ELF-1 (cell line): ENCODE data around the gene DPY19L1.
"Not testable (repeated sequence)": the region's sequence is repeated elsewhere in the genome, so short reads cannot be mapped to it uniquely, and the experiment has no call there.

Experiments
- DNase-seq: peaks from one replicate; pipeline ENCODE4 v3.0.0-alpha.2; 2016; ENCODE audit warnings: low read depth, low spot score

Gene DPY19L1

GRCh38 chr7:35037211-35037525 is at the start of gene DPY19L1:
Gene DPY19L1 (minus strand): TSS chr7:35037485. CDS start chr7:35037394, 91 bp downstream.
- DNase-seq: no peak

GRCh38 chr7:35079517-35079916 is 42.2 kb upstream of the DPY19L1 start:
- not testable (repeated sequence) for DNase-seq

GRCh38 chr7:35074008-35074407 is 36.7 kb upstream of the DPY19L1 start:
- DNase-seq: not testable (repeated sequence)

GRCh38 chr7:35072950-35073827 is 35.9 kb upstream of the DPY19L1 start:
- DNase-seq: not testable (repeated sequence)

GRCh38 chr7:35069084-35069483 is 31.8 kb upstream of the DPY19L1 start:
- peak; percentile 59 for DNase-seq

GRCh38 chr7:35065382-35065781 is 28.1 kb upstream of the DPY19L1 start:
- DNase-seq: not testable (repeated sequence)

GRCh38 chr7:35058571-35058970 is 21.3 kb upstream of the DPY19L1 start:
- not testable (repeated sequence) for DNase-seq

GRCh38 chr7:35057505-35058451 is 20.5 kb upstream of the DPY19L1 start:
- not testable (repeated sequence) for DNase-seq

GRCh38 chr7:35055733-35056132 is 18.4 kb upstream of the DPY19L1 start:
- not testable (repeated sequence) for DNase-seq

- not testable (repeated sequence) for DNase-seq
Measured at GRCh38 chr7:35053488-35054175, 16.3 kb upstream of the DPY19L1 start.

GRCh38 chr7:35048390-35048789 is 11.1 kb upstream of the DPY19L1 start:
- DNase-seq: not testable (repeated sequence)

GRCh38 chr7:35047912-35048305 is 10.6 kb upstream of the DPY19L1 start:
- not testable (repeated sequence) for DNase-seq

GRCh38 chr7:35047263-35047911 is 10.1 kb upstream of the DPY19L1 start:
- not testable (repeated sequence) for DNase-seq

- not testable (repeated sequence) for DNase-seq
Measured at GRCh38 chr7:35043301-35043700, 6.0 kb upstream of the DPY19L1 start.

GRCh38 chr7:35040906-35041305 is 3.6 kb upstream of the DPY19L1 start:
- DNase-seq: no peak

GRCh38 chr7:35039343-35039742 is 2.1 kb upstream of the DPY19L1 start:
- no peak for DNase-seq

- DNase-seq: no peak
Measured at GRCh38 chr7:35038354-35038753, 1.1 kb upstream of the DPY19L1 start.

GRCh38 chr7:35037526-35038341 is 449 bp upstream of the DPY19L1 start:
- peak; percentile 92 for DNase-seq

GRCh38 chr7:35036361-35037171 is 719 bp downstream of the DPY19L1 start:
- DNase-seq: peak; percentile 73
